ENCODE measurements around the gene MRPL50.

The MRPL50 gene

DNA sequence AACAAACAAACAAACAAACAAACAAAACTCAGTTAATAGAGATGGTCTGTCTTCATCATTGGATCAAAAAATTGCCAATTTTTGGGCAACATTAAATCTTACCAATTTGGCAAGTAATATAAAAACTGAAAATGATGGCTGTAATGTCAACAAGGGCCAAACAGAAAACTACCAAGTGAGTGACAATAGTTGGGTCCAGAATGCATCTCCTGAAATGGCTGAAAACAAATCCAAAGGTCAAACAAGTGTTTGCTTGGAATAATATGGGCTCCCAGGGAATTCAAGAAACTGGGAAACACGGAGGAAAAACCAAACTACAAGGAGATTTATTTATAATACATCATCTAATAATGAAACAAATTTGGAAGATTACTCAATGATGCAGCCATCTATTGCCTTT, 38.7 kb downstream of the MRPL50 start:
- TF ChIP-seq, protein P1, sequence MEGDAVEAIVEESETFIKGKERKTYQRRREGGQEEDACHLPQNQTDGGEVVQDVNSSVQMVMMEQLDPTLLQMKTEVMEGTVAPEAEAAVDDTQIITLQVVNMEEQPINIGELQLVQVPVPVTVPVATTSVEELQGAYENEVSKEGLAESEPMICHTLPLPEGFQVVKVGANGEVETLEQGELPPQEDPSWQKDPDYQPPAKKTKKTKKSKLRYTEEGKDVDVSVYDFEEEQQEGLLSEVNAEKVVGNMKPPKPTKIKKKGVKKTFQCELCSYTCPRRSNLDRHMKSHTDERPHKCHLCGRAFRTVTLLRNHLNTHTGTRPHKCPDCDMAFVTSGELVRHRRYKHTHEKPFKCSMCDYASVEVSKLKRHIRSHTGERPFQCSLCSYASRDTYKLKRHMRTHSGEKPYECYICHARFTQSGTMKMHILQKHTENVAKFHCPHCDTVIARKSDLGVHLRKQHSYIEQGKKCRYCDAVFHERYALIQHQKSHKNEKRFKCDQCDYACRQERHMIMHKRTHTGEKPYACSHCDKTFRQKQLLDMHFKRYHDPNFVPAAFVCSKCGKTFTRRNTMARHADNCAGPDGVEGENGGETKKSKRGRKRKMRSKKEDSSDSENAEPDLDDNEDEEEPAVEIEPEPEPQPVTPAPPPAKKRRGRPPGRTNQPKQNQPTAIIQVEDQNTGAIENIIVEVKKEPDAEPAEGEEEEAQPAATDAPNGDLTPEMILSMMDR (IDR thresholded peaks at IDR 0.05; ENCODE audit: low read depth, low read length, missing control alignments): no peak
- DNase-seq (ENCODE audit: low read depth): no peak

DNA sequence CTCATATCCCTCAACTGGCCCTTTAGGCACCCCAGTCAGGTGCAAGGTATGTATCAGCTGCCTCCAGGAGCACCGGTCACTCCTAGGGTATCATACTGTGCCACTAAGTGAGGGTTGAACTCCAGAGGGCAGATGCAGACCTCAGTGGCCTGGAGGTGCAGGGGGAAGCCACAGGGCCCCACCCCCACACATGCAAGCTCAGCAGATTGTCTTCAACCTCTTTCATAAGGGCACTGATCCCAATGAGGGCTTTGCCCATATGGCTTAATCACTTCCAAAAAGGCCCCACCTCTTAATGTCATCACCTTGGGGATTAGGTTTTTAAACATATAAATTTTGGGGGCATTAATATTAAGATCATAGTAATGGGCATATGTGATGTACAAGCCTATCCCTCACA, 41.8 kb downstream of the MRPL50 start:
- no peak for DNase-seq (ENCODE audit: low read depth)
- H3K4me3 ChIP-seq (ENCODE audit: low read depth, low read length): no peak overlapping the region
- TF ChIP-seq, protein P1 (IDR thresholded peaks at IDR 0.05; ENCODE audit: low read depth, low read length, missing control alignments): no peak

More for the DNA sequence above, 38.7 kb downstream of the MRPL50 start:
- H3K4me3 ChIP-seq (ENCODE audit: low read depth, low read length): no peak overlapping the region

DNA sequence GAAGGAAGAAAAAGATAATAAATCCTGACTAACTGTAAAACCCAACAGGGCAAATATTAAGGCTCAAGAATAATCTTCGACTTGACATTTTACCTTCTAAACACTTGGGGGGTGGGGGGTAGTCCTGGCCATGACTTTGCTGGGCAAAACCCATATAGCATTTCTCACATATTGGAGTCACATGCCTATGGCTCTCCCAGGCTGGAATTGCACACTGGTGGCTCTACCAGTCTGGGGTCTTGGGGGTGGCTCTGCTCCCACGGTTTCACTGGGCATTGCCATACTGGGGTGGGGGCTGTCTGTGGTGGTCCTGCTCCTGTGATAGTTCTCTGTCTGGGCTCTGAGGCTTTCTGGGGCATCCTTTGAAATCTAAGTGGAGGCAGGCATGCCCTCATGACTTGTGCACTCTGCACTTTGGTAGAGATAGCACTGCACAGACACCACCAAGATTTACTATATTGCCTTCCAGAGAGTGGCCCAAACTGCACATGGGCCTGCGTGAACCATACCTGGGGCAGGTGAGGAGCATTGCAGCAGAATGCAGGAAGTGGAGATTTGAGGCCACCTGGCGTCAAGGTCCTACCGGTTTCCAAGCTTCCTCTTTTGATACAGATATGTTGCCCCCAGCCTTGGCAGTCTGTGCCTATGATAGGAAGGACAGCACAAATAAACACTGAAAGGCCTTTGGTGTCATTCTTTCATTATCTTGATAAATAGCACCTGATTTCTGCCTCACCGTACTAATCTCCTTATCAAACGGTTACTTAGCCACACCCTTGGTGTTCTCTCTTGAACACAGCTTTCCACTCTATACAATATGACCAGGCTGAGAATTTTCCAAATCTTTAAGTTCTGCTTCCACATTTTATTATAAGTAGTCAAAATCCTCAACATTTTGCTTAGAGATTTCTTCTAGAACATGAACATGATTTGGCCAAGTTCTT, 43.4 kb downstream of the MRPL50 start:
- no peak overlapping the region for H3K4me3 ChIP-seq (ENCODE audit: low read depth, low read length)

DNA sequence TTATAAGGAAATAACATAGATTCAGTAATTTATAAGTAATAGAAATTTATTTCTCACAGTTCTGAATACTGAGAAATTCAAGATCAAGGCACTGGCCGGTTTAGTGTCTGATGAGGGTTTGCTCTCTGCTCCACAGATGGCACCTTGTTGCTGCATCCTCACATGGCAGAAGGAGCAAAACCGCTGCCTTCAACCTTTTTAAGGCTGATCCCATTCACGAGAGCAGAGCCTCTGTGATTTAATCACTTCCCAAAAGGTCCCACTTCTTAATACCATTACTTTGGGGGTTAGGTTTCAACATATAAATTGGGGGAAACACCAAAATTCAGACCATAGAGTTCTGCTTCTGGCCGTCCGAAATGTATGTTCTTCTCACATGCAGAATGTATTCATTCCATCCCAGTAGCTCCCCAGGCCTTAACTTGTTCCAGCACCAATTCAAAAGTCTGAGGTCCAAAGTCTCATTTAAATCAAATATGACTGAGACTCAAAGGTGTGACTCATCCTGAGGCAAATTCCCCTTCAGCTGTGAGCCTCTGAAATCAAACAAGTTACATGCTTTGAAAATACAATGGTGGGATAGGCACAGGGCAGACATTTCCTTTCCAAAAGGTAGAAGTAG, 44.2 kb downstream of the MRPL50 start:
- TF ChIP-seq, protein P1 (IDR thresholded peaks at IDR 0.05; ENCODE audit: low read depth, low read length, missing control alignments): no peak
- H3K4me3 ChIP-seq (ENCODE audit: low read depth, low read length): no peak overlapping the region
- DNase-seq (ENCODE audit: low read depth): no peak

More for the DNA sequence above, 43.4 kb downstream of the MRPL50 start:
- TF ChIP-seq, protein P1 (IDR thresholded peaks at IDR 0.05; ENCODE audit: low read depth, low read length, missing control alignments): no peak
- no peak for DNase-seq (ENCODE audit: low read depth)

DNA sequence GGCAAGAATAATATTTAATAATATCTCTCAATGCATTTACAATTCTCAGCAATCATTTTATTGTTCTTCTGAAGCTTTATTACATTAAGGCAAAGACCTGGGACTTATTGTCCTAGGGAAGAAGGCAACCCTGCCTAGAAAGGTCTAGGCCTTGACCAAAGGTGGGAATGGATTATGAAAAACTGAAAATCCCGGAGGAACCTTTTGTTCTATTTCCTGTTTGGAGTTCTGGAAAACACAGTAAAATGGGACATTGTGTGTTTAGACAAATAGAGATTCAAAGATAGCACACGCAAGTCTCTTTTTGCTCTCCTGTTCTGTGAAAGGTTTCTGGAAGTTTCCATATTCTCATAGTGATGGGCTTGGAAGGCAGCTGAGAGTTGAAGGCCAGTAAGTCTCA, 44.7 kb downstream of the MRPL50 start:
- H3K4me3 ChIP-seq (ENCODE audit: low read depth, low read length): no peak overlapping the region
- no peak for DNase-seq (ENCODE audit: low read depth)
- TF ChIP-seq, protein P1 (IDR thresholded peaks at IDR 0.05; ENCODE audit: low read depth, low read length, missing control alignments): no peak

DNA sequence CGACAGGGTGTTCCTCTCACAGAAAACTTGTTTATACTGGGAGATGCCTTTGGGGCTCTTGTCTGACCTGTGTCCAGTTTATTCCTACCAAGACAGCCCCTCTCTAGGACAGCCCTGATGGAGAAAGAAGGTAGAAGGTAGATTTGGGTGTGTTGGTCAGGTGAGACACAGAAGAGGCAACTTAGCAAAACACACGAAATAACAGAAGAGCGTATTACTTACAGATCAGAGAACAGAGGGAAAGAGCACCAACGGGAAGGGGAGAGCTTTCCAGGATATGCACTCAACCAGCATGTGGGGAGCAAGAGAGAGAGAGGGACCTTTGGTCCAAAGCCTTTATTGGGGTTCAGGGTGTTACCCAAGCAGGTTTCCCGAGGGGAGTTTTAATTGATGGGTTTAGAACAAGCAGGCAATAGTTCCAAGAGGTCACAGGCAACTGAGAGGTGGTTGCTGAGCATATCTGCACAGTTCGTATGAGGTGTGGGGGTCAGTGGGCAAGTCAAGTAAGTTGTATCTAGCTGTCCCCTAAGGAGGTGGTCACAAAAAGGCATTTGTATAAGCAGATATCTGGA, 45.4 kb downstream of the MRPL50 start:
- DNase-seq (ENCODE audit: low read depth): no peak
- TF ChIP-seq, protein P1 (IDR thresholded peaks at IDR 0.05; ENCODE audit: low read depth, low read length, missing control alignments): no peak
- H3K4me3 ChIP-seq (ENCODE audit: low read depth, low read length): no peak overlapping the region
